Erythroblast (primary cell): ENCODE results near the gene DNAJC30.

Experiments
- DNase-seq, 2 experiments: peaks; one replicate each; lab custom pipeline; 2025; lab: John Stamatoyannopoulos, UW
- GATA1 ChIP-seq: IDR thresholded peaks from 2 replicates; pipeline ENCODE4 v1.6.1; 2011; ENCODE audit warnings: low read depth, mild to moderate bottlenecking, control low read depth, low read length, moderate library complexity
- POLR2A ChIP-seq: IDR thresholded peaks from 2 replicates; pipeline ENCODE4 v1.6.1; 2011; ENCODE audit warnings: mild to moderate bottlenecking, low read length

Gene DNAJC30

GRCh38 chr7:73644688-73645286 lies 38.5 kb downstream of the DNAJC30 start:
- no peak for DNase-seq
- TF ChIP-seq GATA1 (no peak), POLR2A (no peak)

DNA sequence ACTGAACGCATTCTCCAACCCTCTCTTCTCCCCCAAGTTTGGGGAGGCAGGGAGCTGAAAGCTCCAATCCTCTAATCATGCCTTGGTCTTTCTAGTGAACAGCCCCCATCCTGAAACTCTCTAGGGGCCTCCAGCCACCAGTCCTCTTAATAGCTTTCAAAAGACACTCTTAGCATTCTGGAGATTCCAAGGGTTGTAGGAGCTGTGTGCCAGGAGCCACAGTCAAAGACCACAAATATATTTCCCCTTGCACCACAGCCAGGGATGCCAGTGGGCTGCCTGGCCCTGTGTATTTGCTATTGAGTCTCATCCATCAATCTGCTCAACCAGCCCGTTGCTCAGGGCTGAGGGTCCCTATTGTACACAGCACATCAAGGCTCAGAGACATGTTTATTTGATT lies 40.4 kb downstream of the DNAJC30 start:
- no peak for TF ChIP-seq POLR2A
- DNase-seq: no peak

GRCh38 chr7:73638911-73639310 lies 44.3 kb downstream of the DNAJC30 start:
- TF ChIP-seq POLR2A (no peak), GATA1 (no peak)
- DNase-seq: no peak

DNA sequence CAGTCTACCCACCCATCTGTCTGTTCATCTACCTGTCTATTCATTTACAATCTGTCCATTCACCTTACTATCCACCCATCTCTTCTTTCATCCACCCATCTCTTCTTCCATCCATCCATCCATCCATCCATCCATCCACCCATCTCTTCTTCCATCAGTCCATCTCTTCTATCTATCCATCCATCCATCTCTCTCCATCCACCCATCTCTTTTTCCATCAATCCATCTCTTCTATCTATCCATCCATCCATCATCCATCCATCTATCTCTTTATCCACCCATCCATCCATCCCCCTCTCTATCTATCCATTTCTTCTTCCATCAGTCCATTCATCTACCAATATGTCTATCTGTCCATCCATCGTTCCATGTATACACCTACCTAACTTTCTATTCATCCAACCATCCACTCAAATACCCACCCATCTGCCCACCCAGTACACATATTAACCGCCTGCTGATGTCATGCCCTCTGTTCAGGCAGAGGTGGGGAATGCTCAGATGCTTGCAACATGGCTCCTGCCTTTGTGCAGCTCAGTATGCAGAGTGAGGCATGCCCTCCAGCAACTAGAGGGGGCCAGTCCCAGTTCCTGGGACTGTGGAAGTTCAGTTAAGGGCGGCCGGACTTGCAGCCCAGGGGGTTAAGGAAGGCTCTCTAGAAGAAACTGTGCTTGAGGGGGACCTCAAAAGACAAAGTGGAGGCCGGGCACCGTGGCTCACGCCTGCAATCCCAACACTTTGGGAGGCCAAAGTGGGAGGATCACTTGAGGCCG lies 47.6 kb downstream of the DNAJC30 start:
- TF ChIP-seq GATA1: no peak
- no peak for TF ChIP-seq POLR2A
- no peak for DNase-seq

DNA sequence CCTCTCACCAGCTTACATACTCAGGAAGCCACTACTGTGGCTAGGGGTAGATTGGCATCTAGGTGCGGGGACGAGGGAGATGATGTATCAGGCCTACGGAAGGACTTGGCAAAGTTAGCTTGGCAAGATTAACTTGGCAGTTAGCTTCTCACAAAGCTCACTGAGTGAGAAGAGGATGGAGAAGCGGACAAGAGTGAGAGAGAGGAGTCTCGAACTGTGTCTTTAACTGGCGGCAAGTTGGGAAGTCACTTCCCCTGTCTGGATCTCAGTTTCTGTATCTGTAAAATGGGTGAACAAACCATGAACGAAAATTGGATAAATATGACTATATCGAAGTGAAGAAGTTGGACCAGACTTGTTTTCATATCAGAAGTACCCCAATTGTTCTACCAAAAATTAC lies 49.4 kb downstream of the DNAJC30 start:
- TF ChIP-seq GATA1 (no peak), POLR2A (no peak)
- DNase-seq: no peak

DNA sequence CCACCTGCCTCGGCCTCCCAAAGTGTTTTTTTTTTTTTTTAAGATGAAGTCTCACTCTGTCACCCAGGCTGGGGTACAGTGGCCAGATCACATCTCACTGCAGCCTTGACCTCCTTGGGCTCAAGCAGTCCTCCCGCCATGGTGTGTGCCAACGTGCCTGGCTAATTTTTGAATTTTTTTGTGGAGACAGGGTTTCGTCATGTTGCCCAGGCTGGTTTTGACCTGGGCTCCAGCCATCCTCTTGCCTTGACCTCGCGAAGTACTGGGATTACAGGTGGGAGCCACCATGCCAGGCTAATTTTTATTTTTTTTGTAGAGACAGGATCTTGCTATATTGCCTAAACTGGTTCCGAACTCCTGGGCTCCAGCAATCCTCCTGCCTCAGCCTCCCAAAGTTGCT lies 49.9 kb downstream of the DNAJC30 start:
- no peak for TF ChIP-seq GATA1
- no peak for TF ChIP-seq POLR2A
- no peak for DNase-seq

- TF ChIP-seq POLR2A (no peak), GATA1 (no peak)
- no peak for DNase-seq
Measured at GRCh38 chr7:73631558-73631957, 51.7 kb downstream of the DNAJC30 start.
